SK-N-SH (cell line): ENCODE data around the gene UBE4B.

ENCODE experiments used
- CHD2 ChIP-seq: fragments of 150-350 bp; IDR thresholded peaks from 2 replicates; pipeline ENCODE4 v1.6.1; 2018; ENCODE audit warnings: low read length; ENCODE audit not compliant: partially characterized antibody
- EZH2phosphoT487 ChIP-seq: fragments of 200-600 bp; sonication (generic); IDR thresholded peaks from 2 replicates; pipeline ENCODE4 v1.6.1; 2017; ENCODE audit warnings: low read depth, mixed run types, mild to moderate bottlenecking, antibody characterized with exemption, moderate library complexity, borderline replicate concordance
- GABPA ChIP-seq: IDR thresholded peaks from 2 replicates; pipeline ENCODE4 v1.4.0; 2012; ENCODE audit warnings: low read depth, mild to moderate bottlenecking
- JUND ChIP-seq: IDR thresholded peaks from 2 replicates; pipeline ENCODE4 v1.4.0; 2012
- NRF1 ChIP-seq: IDR thresholded peaks from 2 replicates; pipeline ENCODE4 v1.6.1; 2012; ENCODE audit warnings: low read depth, mild to moderate bottlenecking, low read length
- POLR2AphosphoS5 ChIP-seq: IDR thresholded peaks from 2 replicates; pipeline ENCODE4 v1.6.1; 2012; ENCODE audit warnings: low read depth, low read length
- REST ChIP-seq: IDR thresholded peaks from 2 replicates; pipeline ENCODE4 v1.6.1; 2012; ENCODE audit warnings: mild to moderate bottlenecking, low read depth, low read length, moderate library complexity
- TAF1 ChIP-seq: IDR thresholded peaks from 2 replicates; pipeline ENCODE4 v1.6.1; 2012; ENCODE audit warnings: low read depth, mild to moderate bottlenecking, low read length, moderate library complexity, borderline replicate concordance
- ZBTB33 ChIP-seq: IDR thresholded peaks from 2 replicates; pipeline ENCODE4 v1.4.0; 2012; ENCODE audit warnings: low read depth, borderline replicate concordance
- TF ChIP-seq, protein P1 (sequence below): fragments of 200-600 bp; sonication (generic); IDR thresholded peaks from 2 replicates; pipeline ENCODE4 v1.6.1; 2017; ENCODE audit warnings: antibody characterized with exemption, mild to moderate bottlenecking, moderate library complexity
- TF ChIP-seq, protein P2 (sequence below): IDR thresholded peaks from 2 replicates; pipeline ENCODE4 v1.4.0; 2012; ENCODE audit warnings: low read depth, borderline replicate concordance

GRCh38 chr1:10019561-10019960 lies 13.2 kb upstream of the UBE4B start:
- TF ChIP-seq, protein P1, sequence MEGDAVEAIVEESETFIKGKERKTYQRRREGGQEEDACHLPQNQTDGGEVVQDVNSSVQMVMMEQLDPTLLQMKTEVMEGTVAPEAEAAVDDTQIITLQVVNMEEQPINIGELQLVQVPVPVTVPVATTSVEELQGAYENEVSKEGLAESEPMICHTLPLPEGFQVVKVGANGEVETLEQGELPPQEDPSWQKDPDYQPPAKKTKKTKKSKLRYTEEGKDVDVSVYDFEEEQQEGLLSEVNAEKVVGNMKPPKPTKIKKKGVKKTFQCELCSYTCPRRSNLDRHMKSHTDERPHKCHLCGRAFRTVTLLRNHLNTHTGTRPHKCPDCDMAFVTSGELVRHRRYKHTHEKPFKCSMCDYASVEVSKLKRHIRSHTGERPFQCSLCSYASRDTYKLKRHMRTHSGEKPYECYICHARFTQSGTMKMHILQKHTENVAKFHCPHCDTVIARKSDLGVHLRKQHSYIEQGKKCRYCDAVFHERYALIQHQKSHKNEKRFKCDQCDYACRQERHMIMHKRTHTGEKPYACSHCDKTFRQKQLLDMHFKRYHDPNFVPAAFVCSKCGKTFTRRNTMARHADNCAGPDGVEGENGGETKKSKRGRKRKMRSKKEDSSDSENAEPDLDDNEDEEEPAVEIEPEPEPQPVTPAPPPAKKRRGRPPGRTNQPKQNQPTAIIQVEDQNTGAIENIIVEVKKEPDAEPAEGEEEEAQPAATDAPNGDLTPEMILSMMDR: no peak
- no peak for TF ChIP-seq GABPA
- TF ChIP-seq REST: no peak
- TF ChIP-seq JUND: no peak
- no peak for TF ChIP-seq NRF1
- TF ChIP-seq, protein P2, sequence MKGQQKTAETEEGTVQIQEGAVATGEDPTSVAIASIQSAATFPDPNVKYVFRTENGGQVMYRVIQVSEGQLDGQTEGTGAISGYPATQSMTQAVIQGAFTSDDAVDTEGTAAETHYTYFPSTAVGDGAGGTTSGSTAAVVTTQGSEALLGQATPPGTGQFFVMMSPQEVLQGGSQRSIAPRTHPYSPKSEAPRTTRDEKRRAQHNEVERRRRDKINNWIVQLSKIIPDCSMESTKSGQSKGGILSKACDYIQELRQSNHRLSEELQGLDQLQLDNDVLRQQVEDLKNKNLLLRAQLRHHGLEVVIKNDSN: no peak
- TF ChIP-seq ZBTB33: no peak
- TF ChIP-seq TAF1: no peak
- no peak for TF ChIP-seq EZH2phosphoT487
- no peak for TF ChIP-seq CHD2
- no peak for TF ChIP-seq POLR2AphosphoS5
